T47D (cell line): ENCODE measurements around the gene TMEM44.
A peak's percentile ranks its signal among the peaks of the same experiment; 100 is the strongest.
"Not testable (repeated sequence)": the region's sequence is repeated elsewhere in the genome, so short reads cannot be mapped to it uniquely, and the experiment has no call there.

Experiments
- DNase-seq, 2 experiments: peaks; one replicate each; pipeline versions ENCODE4 v3.0.0 to v3.0.0-alpha.2; 2011 to 2012; ENCODE audit warnings: low read depth in 1 of 2, low spot score in 1 of 2
- JUND ChIP-seq: IDR thresholded peaks from 2 replicates; pipeline ENCODE4 v1.6.1; 2012; ENCODE audit warnings: low read depth
- in situ Hi-C: cut with HindIII; loops from 2 replicates; pipeline ENCODE4 v1.10.0; 2016; ENCODE audit warnings: low sequenced_read_pairs, low pct_unique_long_range_greater_than_20kb

TMEM44 gene

DNA sequence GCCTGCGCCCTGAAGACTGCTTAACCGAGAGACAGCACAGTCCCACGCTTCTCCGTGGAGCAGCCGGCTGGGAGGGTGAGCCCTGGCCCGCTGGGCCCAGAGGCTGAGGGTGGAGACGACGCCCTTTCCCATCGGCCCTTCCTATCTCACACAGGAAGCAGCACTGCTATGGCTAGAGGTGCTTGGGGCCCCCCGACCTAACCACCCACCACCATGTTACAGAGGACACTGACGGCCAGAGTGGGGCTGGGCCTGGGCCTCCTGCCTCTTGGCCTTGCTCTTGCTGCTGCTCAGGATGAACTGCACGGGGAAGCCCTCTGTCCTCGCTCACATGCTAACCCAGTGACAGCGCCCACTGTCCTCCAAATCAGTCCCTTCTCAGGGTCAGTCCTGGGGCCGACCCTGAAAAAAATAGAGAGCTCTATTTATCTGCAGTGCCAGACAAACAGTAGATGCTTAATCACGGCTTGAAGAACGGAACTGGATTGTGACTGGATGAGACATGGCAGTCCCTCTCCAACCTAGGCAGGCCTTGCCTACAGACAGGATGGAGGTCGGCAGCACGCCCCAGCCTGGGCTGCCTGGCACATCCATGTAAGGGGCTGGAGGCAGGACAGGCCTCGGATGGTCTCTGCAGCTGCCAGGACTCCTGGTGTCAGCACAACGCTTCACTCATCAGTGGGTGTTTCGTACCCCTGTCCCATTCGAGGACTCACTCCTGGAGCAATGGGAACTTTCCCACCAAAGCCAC is 14.2 kb downstream of the TMEM44 start:
- DNase-seq: no peak
- in situ Hi-C loops: no loop called here
- TF ChIP-seq JUND: no peak

DNA sequence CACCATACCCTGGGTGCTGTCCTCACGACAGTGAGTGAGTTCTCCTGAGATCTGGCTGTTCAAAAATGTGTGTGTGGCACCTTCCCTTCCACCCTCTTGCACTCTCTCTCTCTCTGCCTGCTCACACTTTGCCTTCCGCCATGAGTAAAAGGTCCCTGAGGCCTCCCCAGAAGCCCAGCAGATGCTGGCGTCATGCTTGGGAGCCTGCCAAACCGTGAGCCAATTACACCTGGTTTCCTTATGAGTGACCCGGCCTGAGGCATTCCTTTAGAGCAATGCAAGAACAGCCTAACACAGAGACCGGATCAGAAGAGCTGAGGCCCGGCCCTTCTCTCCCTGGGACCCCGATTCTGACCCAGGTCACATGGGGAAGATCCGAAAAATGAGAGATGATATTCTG is 15.4 kb downstream of the TMEM44 start:
- in situ Hi-C loops: no loop called here
- DNase-seq: peak; percentile 81 to 89
- no peak for TF ChIP-seq JUND

DNA sequence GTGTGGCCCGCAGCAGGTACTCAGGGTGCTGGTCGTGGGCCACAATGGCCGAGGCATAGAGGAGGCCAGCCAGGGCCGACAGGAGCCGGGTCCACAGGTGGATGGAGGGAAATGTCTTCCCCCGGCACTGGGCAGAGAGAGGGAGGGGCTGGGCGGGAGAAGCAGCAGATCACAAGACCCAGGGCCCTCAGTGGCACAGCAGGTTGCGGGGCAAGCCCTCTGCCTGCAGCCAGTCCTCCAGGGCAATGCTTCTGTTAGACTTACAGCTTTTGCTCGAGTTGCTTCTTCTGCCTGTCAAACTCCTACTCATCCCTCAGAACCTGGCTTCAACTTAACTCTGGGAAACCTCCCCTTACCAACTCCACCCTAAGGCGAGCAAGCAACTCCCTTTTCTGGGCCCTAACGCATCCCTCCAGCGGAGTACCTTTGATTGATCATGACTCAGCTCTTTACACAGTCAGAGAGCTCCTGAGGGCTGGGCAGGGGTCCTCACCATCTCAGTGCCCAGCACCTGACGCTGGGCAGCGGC is 16.0 kb downstream of the TMEM44 start:
- DNase-seq: peak in 1 of 2 experiments; percentile 2
- no peak for TF ChIP-seq JUND
- in situ Hi-C loops: no loop called here

DNA sequence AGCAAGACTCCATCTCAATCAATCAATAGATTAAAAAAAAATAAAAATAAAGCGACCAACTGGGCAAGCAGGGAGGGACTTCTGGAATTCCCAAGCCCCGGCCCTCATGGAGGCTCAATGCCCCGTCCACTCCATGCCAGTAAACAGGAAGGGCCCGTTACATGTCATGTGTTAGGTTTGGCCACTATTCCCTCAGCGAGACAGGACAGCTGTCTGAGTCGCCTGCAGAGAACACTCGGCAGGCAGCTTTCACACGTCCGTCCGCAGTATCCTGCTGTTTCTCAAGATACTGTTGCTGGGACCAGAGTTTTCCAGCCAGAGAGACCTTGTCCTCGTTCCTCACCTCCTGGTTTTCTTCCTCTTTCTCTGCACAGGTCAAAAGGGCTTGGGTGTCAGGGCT is 18.0 kb downstream of the TMEM44 start:
- in situ Hi-C loops: no loop called here
- DNase-seq: no peak
- no peak for TF ChIP-seq JUND

DNA sequence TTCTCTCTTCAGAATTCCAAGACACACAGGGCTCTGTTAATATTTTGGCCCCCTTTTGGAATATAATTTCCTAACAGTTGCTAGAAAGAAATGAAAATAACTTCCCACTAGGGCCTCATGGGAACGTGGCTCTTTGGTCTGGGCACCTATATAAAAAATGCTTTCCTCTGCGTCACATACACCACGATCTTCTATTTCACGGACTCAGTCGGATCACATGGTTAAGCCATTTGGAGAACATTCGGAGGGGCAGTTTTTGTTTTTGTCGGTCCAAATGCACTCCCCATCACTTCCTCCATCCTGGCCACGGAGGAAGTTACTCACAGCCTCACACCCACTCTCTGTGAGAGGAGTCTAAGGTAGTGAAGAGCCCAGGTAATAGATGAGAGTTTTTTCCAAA is 21.0 kb downstream of the TMEM44 start:
- in situ Hi-C loops: no loop called here

DNA sequence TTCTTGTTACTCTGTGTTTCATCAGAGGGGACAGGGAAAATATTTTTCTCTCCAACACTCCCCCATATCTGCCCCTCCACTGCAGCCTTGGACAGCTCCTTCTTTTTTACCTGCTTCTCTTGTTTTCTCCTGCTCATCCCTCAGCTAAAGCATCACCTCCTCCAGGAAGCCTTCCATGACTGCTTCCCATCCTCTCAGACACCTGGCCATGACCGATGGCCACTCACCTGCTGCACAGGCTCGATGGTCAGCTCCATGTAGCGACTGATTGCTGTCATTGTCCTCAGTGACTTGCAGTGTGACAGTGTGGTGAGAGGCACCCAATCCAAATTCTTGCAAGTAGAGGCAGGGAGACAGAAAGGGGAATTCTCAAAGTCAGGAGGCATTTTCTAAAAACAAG is 22.5 kb downstream of the TMEM44 start:
- no peak for DNase-seq
- in situ Hi-C loops: no loop called here
- TF ChIP-seq JUND: no peak

More for the DNA sequence above, 21.0 kb downstream of the TMEM44 start:
- DNase-seq: no peak
- no peak for TF ChIP-seq JUND

DNA sequence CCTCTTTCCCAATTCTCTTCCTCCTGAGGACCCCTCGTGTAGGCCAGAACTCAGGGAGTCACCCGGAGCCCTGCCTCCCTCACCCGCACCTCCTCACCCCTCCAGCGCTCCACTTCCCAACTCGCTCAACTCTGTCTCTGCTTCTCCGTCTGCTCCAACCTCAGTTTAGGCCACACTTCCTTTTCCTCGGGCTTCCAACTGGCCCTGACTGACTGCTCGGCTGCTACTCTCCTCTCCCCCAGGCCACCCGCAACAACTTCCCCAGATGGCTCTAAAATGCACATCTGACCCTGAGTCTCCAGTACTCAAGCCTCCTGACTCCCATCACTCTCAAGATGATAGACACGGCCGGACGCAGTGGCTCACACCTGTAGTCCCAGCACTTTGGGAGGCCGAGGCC is 23.6 kb downstream of the TMEM44 start:
- DNase-seq: no peak
- in situ Hi-C loops: no loop called here
- TF ChIP-seq JUND: no peak

DNA sequence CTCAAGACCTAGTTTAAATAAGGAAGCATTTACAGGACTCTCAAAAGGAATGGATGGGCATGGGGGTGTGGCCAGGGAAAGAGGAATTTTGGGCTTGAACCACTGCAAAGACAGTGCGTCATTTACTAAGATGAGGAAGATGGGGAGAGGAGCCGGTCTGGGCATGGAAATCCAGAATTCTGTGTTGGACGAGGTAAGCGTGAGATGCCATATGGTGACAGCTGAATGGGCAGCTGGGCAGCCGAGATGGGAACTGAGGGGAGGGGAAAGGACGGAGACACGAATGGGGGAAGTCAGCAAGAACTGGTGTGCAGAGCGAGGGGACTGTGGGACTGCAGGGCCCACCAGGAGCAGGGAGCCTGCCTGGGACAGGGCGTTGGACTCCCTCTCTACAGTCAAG is 24.2 kb downstream of the TMEM44 start:
- DNase-seq: no peak
- no peak for TF ChIP-seq JUND
- in situ Hi-C loops: no loop called here

DNA sequence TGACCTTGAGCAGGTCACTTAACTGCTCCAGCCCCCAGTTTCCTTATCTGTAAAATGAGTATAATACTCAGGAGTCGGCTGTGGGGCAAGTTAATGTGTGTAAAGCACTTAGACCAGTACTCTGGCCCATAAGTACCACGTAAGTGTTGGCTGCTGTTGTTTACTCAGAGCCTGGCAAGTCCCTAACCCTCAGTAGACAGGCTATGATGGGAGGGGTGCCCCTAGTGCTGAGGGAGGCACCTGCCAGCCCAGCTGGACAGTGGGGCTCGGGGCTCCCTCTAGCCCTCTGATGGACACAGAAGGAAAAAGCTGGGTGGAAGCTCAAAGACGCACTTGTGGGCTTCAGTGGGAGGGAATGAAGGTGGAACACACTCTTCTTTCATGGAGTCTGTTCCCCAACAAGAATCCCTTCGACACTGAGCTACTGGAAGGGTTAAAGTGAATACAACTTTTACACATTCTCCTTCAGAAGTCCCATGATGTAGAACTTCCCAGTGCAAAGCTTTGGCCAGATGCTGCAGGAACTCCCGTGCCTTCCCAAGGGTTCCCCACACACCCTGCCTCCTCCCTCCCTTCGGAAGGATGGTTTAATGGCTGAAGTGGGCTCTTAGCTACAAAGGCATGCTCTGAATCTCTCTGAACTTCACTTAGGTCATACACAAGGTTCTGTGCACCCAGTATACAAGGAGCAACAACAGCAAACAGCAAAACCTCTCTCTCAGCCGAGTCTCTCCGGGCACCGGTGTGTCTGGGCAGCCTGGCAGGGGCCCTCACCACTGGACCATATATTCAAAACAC is 25.4 kb downstream of the TMEM44 start:
- DNase-seq: no peak
- no peak for TF ChIP-seq JUND
- in situ Hi-C loops: no loop called here

DNA sequence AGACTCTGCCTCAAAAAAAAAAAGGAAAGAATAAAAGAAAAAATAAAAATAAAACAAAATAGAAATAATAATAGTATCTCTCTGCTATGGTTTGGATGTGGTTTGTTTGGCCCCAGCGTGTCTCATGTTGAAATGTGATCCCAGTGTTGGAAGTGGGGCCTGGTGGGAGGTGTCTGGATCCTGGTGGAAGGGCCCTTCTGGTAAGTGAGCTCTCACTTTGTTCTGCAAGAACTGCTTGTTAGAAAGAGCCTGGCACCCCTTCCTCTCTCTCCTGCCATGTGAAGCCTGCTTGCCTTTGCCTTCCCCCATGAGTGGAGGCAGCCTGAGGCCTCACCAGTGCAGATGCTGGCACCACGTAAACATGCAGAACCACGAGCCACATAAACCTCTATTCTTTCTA is 26.3 kb downstream of the TMEM44 start:
- TF ChIP-seq JUND: no peak
- no peak for DNase-seq
- in situ Hi-C loops: no loop called here

DNA sequence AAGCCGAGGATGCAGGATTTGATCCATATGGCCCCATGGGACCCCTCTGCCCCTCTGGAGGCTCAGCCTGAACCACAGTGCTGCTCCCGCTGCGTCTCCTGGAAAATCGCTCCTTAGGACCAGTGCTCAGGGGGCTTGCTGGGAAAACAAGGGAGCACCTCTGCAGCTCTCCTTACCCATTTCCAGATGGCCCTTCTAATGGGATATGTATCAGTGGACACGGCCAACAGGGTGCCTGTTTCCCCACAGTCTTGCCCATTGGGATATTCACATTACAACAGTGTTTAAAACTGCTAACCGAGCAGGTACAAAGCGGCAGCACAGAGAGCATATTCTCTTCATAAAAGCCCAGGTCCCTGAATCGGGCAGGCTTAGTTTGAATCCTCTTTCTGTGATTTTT is 27.1 kb downstream of the TMEM44 start:
- in situ Hi-C loops: no loop called here
- DNase-seq: no peak
- no peak for TF ChIP-seq JUND

DNA sequence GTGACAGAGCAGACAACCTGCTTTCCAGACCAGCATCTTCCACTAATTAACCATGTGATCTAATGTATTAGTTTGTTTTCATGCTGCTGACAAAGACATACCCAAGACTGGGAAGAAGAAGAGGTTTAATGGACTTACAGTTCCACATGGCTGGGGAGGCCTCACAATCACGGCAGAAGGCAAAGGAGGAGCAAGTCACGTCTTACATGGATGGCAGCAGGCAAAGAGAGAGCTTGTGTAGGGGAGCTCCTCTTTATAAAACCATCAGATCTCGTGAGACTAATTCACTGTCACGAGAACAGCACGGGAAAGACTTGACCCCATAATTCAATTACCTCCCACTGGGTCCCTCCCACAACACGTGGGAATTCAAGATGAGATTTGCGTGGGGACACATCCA is 27.9 kb downstream of the TMEM44 start:
- in situ Hi-C loops, DNase-seq: not testable (repeated sequence)

DNA sequence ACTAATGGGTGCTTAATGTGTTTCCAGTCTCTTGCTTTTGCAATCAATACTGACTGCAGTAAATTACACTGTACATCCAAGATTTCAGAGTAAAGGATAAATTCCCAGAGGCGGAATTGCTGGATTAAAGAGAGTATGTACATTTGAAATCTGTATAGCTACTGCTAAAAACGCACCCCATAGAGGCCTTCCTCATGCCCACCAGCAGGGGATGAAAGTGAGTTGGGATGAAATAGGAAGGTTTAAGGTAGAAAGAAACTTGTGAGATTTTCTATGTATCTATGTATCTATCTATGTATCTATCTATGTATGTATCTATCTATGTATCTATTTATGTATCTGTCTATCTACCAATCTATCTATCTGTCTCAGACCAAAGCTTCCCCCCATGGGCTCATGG is 28.4 kb downstream of the TMEM44 start:
- in situ Hi-C loops: no loop called here
- no peak for TF ChIP-seq JUND
- DNase-seq: peak in 1 of 2 experiments; percentile 42
